ENCODE measurements around the gene VEPH1.
"Not testable (repeated sequence)": the region's sequence is repeated elsewhere in the genome, so short reads cannot be mapped to it uniquely, and the experiment has no call there.

Gene VEPH1

GRCh38 chr3:157387708-157388435 is 115.3 kb downstream of the VEPH1 start:
- no peak for DNase-seq (ENCODE audit: low read depth)

- DNase-seq (ENCODE audit: low read depth), result no peak
These were observed 118.7 kb downstream of the VEPH1 start for GRCh38 chr3:157384491-157384890.

GRCh38 chr3:157384031-157384430 is 119.2 kb downstream of the VEPH1 start:
- no peak for DNase-seq (ENCODE audit: low read depth)

GRCh38 chr3:157381606-157382005 is 121.6 kb downstream of the VEPH1 start:
- DNase-seq (ENCODE audit: low read depth), result no peak

- no peak for DNase-seq (ENCODE audit: low read depth)
These were observed 123.6 kb downstream of the VEPH1 start for GRCh38 chr3:157379525-157380140.

GRCh38 chr3:157376603-157377300 is 126.5 kb downstream of the VEPH1 start:
- no peak for DNase-seq (ENCODE audit: low read depth)

- DNase-seq (ENCODE audit: low read depth), result no peak
These were observed 127.8 kb downstream of the VEPH1 start for GRCh38 chr3:157375342-157375986.

- DNase-seq (ENCODE audit: low read depth), result no peak
These were observed 128.3 kb downstream of the VEPH1 start for GRCh38 chr3:157374933-157375332.

- no peak for DNase-seq (ENCODE audit: low read depth)
These were observed 129.4 kb downstream of the VEPH1 start for GRCh38 chr3:157373783-157374182.

GRCh38 chr3:157370867-157371266 is 132.3 kb downstream of the VEPH1 start:
- no peak for DNase-seq (ENCODE audit: low read depth)

GRCh38 chr3:157369727-157370421 is 133.3 kb downstream of the VEPH1 start:
- no peak for DNase-seq (ENCODE audit: low read depth)

GRCh38 chr3:157368171-157368570 is 135.0 kb downstream of the VEPH1 start:
- DNase-seq (ENCODE audit: low read depth), result no peak

- no peak for DNase-seq (ENCODE audit: low read depth)
These were observed 139.8 kb downstream of the VEPH1 start for GRCh38 chr3:157363393-157363792.

- DNase-seq (ENCODE audit: low read depth), result no peak
These were observed 140.9 kb downstream of the VEPH1 start for GRCh38 chr3:157362348-157362747.

- no peak for DNase-seq (ENCODE audit: low read depth)
These were observed 143.2 kb downstream of the VEPH1 start for GRCh38 chr3:157360044-157360443.

- DNase-seq (ENCODE audit: low read depth), result no peak
These were observed 146.7 kb downstream of the VEPH1 start for GRCh38 chr3:157356541-157356940.

- DNase-seq (ENCODE audit: low read depth), result no peak
These were observed 147.9 kb downstream of the VEPH1 start for GRCh38 chr3:157355276-157355675.

GRCh38 chr3:157354722-157355121 is 148.5 kb downstream of the VEPH1 start:
- DNase-seq (ENCODE audit: low read depth), result no peak

GRCh38 chr3:157354254-157354653 is 149.0 kb downstream of the VEPH1 start:
- no peak for DNase-seq (ENCODE audit: low read depth)

- no peak for DNase-seq (ENCODE audit: low read depth)
These were observed 149.6 kb downstream of the VEPH1 start for GRCh38 chr3:157353652-157354051.

- no peak for DNase-seq (ENCODE audit: low read depth)
These were observed 151.2 kb downstream of the VEPH1 start for GRCh38 chr3:157351981-157352380.

GRCh38 chr3:157350651-157351050 is 152.6 kb downstream of the VEPH1 start:
- DNase-seq (ENCODE audit: low read depth), result not testable (repeated sequence)
